Epithelial cell of proximal tubule (primary cell): Measurements from ENCODE around the gene NAXD. TPM values are rescaled to one million over a fixed set of nuclear protein-coding genes. Genes with fewer than 3 reads are reported as not detected.
A peak's percentile ranks its signal among the peaks of the same experiment; 100 is the strongest.
"Not testable (repeated sequence)": the region's sequence is repeated elsewhere in the genome, so short reads cannot be mapped to it uniquely, and the experiment has no call there.

Experiments used
- DNase-seq: peaks from one replicate; pipeline ENCODE4 v3.0.0-alpha.2; 2011; ENCODE audit warnings: low read depth
- H3K4me3 ChIP-seq: 2 replicates; pipeline ENCODE4 v1.5.1; 2011; ENCODE audit warnings: low read depth, mild to moderate bottlenecking, low read length
- CTCF ChIP-seq: conservative IDR thresholded peaks from 2 replicates; pipeline ENCODE4 v1.5.1; 2012; ENCODE audit warnings: low read depth, mild to moderate bottlenecking, low read length
- total RNA-seq: library from RNA; depleted of rRNA; stranded (reverse); fragments of >200 nt; gene quantifications from 2 replicates; pipeline ENCODE4 v1.2.3, GENCODE V29; 2015

NAXD gene
- total RNA-seq: 16.0 and 16.7 TPM in 2 replicates

DNA sequence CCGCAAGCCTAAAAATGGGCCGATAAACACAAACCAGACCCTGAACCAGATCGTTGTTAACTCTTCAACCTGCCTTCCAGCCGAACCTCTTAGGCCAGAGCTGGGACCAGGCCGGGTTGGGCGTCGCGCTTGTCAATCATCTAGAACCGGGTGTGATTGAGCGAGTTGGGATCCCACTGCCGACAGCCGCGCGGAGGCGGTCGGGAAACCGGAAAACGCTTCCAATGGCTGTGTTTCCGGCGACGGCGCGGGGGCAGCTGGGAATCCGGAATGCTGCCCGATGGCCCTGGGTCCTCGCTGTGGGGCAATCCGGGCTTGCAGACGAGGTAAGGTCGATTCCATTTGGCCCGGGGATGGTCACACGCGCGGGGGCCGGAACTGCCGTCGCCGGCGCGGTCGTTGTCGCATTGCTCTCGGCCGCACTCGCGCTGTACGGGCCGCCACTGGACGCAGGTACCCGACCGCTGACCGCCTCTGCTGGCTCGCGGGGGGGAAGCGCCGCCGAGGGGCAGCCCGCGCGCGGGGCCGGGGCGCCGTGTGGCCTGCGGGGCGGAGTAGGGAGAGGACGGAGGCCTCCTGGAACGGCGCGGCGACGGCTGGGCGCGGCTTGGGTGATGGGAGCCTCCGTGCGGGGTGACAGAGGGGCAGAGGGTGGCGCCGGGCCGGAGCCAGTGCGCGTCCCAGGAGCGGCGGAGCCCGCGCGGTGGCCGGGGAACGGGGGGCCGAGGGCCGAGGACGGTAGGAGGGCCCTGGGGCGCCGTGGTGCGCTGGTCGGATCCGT is at the start of gene NAXD:
NAXD (plus strand) TSS at position 224 of the 781 bp plus-strand sequence; CDS start at position 281, 57 bp downstream.
- peak; percentile 56 for DNase-seq
- peak within 1 kb of the TSS; percentile 87 for H3K4me3 ChIP-seq
- no peak for TF ChIP-seq CTCF

- no peak for TF ChIP-seq CTCF
- no peak overlapping the region for H3K4me3 ChIP-seq
- DNase-seq: no peak
These were observed 49.2 kb upstream of the NAXD start for GRCh38 chr13:110566171-110566570.

DNA sequence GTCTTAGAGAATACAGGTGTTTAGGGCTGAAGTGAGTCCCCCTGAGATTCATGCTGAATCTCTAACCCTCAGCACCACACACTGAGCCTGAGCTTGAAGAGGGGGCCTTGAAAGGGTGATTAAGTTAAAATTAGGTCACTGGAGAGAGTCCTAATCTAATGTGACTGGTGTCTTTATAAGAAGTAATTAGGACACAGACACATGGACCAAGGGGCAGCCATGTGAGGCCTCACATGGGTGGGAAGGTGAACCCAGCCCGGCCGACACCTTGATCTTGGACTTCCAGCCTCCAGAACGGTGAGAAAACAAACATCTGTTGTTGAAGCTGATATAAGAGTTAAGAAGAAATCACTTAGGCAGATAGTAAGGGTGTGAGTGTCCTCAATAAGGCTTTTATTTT is 46.7 kb upstream of the NAXD start:
- no peak overlapping the region for H3K4me3 ChIP-seq
- no peak for DNase-seq
- TF ChIP-seq CTCF: no peak

GRCh38 chr13:110569962-110570361 is 45.4 kb upstream of the NAXD start:
- H3K4me3 ChIP-seq, DNase-seq: not testable (repeated sequence)

- no peak for TF ChIP-seq CTCF
- no peak for DNase-seq
- no peak overlapping the region for H3K4me3 ChIP-seq
These were observed 44.5 kb upstream of the NAXD start for GRCh38 chr13:110570886-110571285.

DNA sequence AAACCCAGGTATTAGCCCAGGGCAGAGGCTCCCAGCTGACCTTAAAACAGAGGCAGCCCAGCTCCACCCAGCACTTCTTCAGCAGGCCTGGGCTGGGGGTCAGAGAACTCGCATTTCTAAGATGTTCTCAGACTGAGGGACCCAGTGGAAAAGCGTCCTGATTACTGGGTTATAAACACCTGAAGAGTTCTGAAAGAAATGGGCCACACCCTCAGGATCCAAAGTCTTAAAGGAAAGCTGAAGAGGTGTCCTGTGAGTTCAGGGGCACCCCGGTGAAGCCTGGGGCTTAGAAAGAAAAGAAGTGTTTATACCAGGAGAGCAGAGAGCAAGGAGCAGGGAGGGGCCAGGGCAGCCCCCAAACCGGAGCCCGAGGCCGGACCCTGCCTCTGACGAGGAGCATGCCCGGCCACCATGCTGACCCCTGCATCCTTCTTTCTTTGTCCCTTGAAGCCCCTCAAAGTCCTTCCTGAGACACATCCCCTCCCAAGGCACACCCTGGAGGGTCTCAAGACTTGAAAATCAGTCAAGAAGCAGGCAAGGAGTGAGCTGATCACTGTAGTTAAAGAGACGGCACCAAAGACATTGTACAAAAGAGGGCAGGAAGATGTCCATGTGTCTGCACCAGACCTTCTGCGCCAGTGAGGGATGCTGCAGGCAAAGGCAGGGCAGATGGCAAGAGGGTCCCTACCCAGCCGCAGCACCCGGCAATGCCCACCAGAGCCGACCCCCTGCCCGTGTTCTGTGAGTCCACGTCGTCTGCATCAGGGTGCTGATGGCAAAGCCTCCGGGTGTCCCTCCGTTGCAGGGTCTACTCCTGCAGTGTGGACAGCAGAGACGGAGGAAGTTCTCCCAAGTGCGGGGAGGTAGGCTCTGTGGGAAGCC is 43.2 kb upstream of the NAXD start:
- DNase-seq: no peak
- no peak overlapping the region for H3K4me3 ChIP-seq
- TF ChIP-seq CTCF: no peak

DNA sequence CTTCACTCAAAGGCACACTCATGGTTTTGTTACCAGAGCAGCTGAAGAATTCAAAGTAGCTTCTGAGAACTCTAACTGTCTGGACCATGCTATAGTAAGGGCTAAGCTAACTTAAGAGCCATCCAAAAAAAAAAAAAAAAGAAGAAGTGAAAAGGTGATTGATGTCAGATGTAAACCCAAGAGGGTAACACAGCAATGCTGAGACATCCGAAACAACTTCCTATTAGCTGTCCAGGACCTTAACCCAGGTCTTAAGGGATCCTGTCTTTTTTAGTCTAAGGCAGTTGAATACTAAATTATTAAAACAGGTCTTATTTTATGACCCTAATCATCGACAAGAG is 42.6 kb upstream of the NAXD start:
- no peak for TF ChIP-seq CTCF

More for the DNA sequence above, 42.6 kb upstream of the NAXD start:
- no peak for DNase-seq
- no peak overlapping the region for H3K4me3 ChIP-seq
